ENCODE results near the gene PSME3IP1. TPM values are rescaled to one million over a fixed set of nuclear protein-coding genes. Genes with fewer than 3 reads are reported as not detected.

The PSME3IP1 gene
- total and polyA plus RNA-seq, 7 donors: 37.1 to 61.9 (median 48.7) TPM

- TF ChIP-seq CTCF (IDR thresholded peaks at IDR 0.05): no peak
- ATAC-seq: no peak
- H3K4me3 ChIP-seq: no peak overlapping the region
Measured at GRCh38 chr16:57178793-57179212, 7.0 kb downstream of the PSME3IP1 start.

GRCh38 chr16:57178196-57178595 is 7.6 kb downstream of the PSME3IP1 start:
- peaks cover 0 to 12% of the 10 kb centered on the region in 2 donors for H3K36me3 ChIP-seq (ENCODE audit: insufficient read depth in 1 of 2, low read depth in 1 of 2)
- no peak for DNase-seq
- intact Hi-C loops (cut with DNase I): no loop called here
- no peaks in the 10 kb centered on the region for H3K9me3 ChIP-seq
- H3K4me3 ChIP-seq: no peak overlapping the region
- no peaks in the 10 kb centered on the region for H3K27me3 ChIP-seq (ENCODE audit: insufficient read depth in 3 of 3, low read length in 2 of 3)
- 57 to 62% (median 60%) methylated on average over 3 of the region's 3 CpGs for WGBS, 3 donors
- no peak for TF ChIP-seq CTCF (IDR thresholded peaks at IDR 0.05)
- peaks cover 10% of the 10 kb centered on the region for H3K4me1 ChIP-seq
- H3K27ac ChIP-seq: no peak overlapping the region
- no peak for ATAC-seq

More at GRCh38 chr16:57178793-57179212, 7.0 kb downstream of the PSME3IP1 start:
- Histone ChIP-seq H3K9me3 (no peaks in the 10 kb centered on the region), H3K4me1 (peaks cover 10% of the 10 kb centered on the region), H3K36me3 (ENCODE audit: insufficient read depth in 1 of 2, low read depth in 1 of 2) (peaks cover 0 to 6% of the 10 kb centered on the region in 2 donors), H3K27me3 (ENCODE audit: insufficient read depth in 3 of 3, low read length in 2 of 3) (no peaks in the 10 kb centered on the region), H3K27ac (no peak overlapping the region)
- no peak for DNase-seq
- intact Hi-C loops (cut with DNase I): no loop called here
- 55 to 59% (median 58%) methylated on average over 4 of the region's 4 CpGs for WGBS, 3 donors

DNA sequence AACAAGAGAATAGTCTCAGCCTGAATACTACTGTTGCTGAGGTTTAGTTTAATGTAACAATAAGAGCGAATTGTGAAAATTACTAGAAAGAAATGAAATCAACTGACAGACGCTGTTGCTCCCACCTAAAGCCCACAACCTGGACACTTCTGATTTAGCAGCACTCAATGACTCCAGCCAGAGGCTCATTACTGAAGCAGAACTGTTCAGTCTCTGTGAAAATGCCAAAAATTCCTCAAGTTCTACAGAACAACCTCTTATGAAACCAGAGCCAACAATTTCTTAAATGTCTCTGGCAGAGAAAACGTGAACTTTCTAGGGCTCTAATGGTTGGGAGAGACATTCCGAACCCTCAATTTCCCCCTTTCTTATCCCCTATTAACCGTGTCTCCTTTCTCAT is 9.9 kb downstream of the PSME3IP1 start:
- Histone ChIP-seq H3K27ac (no peak overlapping the region), H3K4me3 (no peak overlapping the region), H3K36me3 (ENCODE audit: insufficient read depth in 1 of 2, low read depth in 1 of 2) (peaks cover 9 to 35% of the 10 kb centered on the region in 2 donors), H3K27me3 (ENCODE audit: insufficient read depth in 3 of 3, low read length in 2 of 3) (no peaks in the 10 kb centered on the region), H3K9me3 (no peaks in the 10 kb centered on the region), H3K4me1 (peaks cover 10% of the 10 kb centered on the region)
- ATAC-seq: no peak
- intact Hi-C loops (cut with DNase I): no loop called here
- WGBS, 3 donors: 70 to 84% (median 72%) methylated on average over 5 of the region's 5 CpGs
- TF ChIP-seq CTCF (IDR thresholded peaks at IDR 0.05): no peak
- no peak for DNase-seq

DNA sequence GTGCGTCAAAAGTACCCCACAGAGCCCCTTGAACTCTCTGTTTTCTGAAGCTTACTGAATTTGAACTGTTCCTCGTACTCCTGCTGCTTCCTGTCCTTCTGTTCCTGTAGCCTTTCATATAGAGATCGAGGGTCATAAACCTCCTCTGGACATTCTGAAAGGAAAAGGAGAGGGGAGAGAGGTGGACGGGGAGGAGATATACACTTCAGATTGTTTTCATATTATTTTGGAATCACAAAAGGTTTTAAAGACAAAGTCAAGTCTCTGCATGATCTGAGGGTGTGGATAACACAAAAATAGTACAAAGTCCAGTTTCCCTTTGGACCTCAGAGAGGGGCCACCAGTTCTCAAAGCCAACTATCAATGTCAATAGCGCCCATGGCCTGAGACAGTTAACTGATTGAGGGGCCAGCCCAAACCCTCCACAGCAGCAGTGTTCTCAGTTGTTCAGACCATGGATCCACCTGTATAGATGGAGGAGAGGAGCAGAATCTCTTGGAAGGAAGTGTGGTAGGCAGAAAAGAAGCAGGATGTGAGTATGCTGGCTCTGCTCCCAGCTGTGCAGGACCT is 13.0 kb downstream of the PSME3IP1 start:
- no peak for ATAC-seq
- DNase-seq: no peak
- H3K9me3 ChIP-seq: no peaks in the 10 kb centered on the region
- H3K36me3 ChIP-seq (ENCODE audit: insufficient read depth in 1 of 2, low read depth in 1 of 2): peaks cover 11 to 61% of the 10 kb centered on the region in 2 donors
- H3K4me1 ChIP-seq: no peaks in the 10 kb centered on the region
- no peaks in the 10 kb centered on the region for H3K27me3 ChIP-seq (ENCODE audit: insufficient read depth in 3 of 3, low read length in 2 of 3)
- intact Hi-C loops (cut with DNase I): no loop called here
- H3K27ac ChIP-seq: no peak overlapping the region
- H3K4me3 ChIP-seq: no peak overlapping the region
- TF ChIP-seq CTCF (IDR thresholded peaks at IDR 0.05): no peak
- 75 to 86% (median 85%) methylated on average over 5 of the region's 5 CpGs for WGBS, 3 donors

DNA sequence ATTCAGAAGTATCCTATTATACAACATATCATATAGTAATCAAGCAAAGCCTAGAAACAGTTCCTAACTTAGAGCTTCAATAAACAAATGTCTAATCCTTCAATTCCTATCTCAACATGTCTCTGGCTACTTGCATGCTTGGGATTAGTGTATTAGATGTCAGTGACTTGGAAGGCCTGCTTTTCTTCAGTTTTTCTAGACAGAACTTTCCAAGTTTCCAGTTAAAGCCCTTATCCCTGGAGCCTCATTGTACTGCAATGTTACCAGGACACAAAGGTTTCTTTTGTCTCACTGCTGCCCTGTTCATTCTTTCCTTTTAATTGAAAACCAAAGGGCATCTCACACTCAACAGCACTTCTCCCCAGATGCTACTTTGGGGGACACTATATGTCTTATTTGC is 16.5 kb downstream of the PSME3IP1 start:
- Histone ChIP-seq H3K27me3 (ENCODE audit: insufficient read depth in 3 of 3, low read length in 2 of 3) (no peaks in the 10 kb centered on the region), H3K4me1 (no peaks in the 10 kb centered on the region), H3K9me3 (no peaks in the 10 kb centered on the region), H3K27ac (no peak overlapping the region), H3K36me3 (ENCODE audit: insufficient read depth in 1 of 2, low read depth in 1 of 2) (peaks cover 19 to 92% of the 10 kb centered on the region in 2 donors), H3K4me3 (no peak overlapping the region)
- TF ChIP-seq CTCF (IDR thresholded peaks at IDR 0.05): no peak
- ATAC-seq (no peak), DNase-seq (no peak)
- intact Hi-C loops (cut with DNase I): loop anchor here (1.0 to 5.0 kb wide), 2 partner anchors 85 to 87 kb away; no protein-coding TSS in a partner anchor

All from psoas muscle (tissue), 8 donors.